Measurements from ENCODE around the gene FHL2.

The FHL2 gene

GRCh38 chr2:105422801-105423200, 23.9 kb upstream of the FHL2 start:
- DNase-seq, result no peak

- no peak for DNase-seq
Measured at GRCh38 chr2:105421053-105421452, 22.2 kb upstream of the FHL2 start.

- no peak for DNase-seq
Measured at GRCh38 chr2:105418522-105418921, 19.7 kb upstream of the FHL2 start.

- DNase-seq, result no peak
Measured at GRCh38 chr2:105417857-105418436, 19.1 kb upstream of the FHL2 start.

- DNase-seq, result no peak
Measured at GRCh38 chr2:105416156-105416555, 17.3 kb upstream of the FHL2 start.

- no peak for DNase-seq
Measured at GRCh38 chr2:105415007-105415406, 16.2 kb upstream of the FHL2 start.

- no peak for DNase-seq
Measured at GRCh38 chr2:105413206-105413605, 14.4 kb upstream of the FHL2 start.

- no peak for DNase-seq
Measured at GRCh38 chr2:105412584-105412983, 13.7 kb upstream of the FHL2 start.

- no peak for DNase-seq
Measured at GRCh38 chr2:105411720-105412407, 13.0 kb upstream of the FHL2 start.

GRCh38 chr2:105410554-105410953, 11.7 kb upstream of the FHL2 start:
- no peak for DNase-seq

- peak in 30 of 51 donors; percentile 5 to 69 (median 34) for DNase-seq
Measured at GRCh38 chr2:105409717-105410116, 10.9 kb upstream of the FHL2 start.

- DNase-seq, result no peak
Measured at GRCh38 chr2:105407946-105408743, 9.3 kb upstream of the FHL2 start.

- DNase-seq, result no peak
Measured at GRCh38 chr2:105406221-105406620, 7.4 kb upstream of the FHL2 start.

GRCh38 chr2:105405291-105405690, 6.4 kb upstream of the FHL2 start:
- DNase-seq, result no peak

- no peak for DNase-seq
Measured at GRCh38 chr2:105404736-105405135, 5.9 kb upstream of the FHL2 start.

GRCh38 chr2:105403783-105404698, 5.2 kb upstream of the FHL2 start:
- DNase-seq, result no peak

GRCh38 chr2:105403241-105403782, 4.5 kb upstream of the FHL2 start:
- DNase-seq, result no peak

GRCh38 chr2:105402809-105403208, 4.0 kb upstream of the FHL2 start:
- no peak for DNase-seq

GRCh38 chr2:105401867-105402266, 3.0 kb upstream of the FHL2 start:
- no peak for DNase-seq

GRCh38 chr2:105400138-105400540, 1.3 kb upstream of the FHL2 start:
- no peak for DNase-seq

- DNase-seq, result no peak
Measured at GRCh38 chr2:105399207-105399861, 483 bp upstream of the FHL2 start.

Data from hypothalamus (tissue), 51 donors.